ENCODE results near the gene CMTM4. TPM values are rescaled to one million over a fixed set of nuclear protein-coding genes. Genes with fewer than 3 reads are reported as not detected.
A peak's percentile ranks its signal among the peaks of the same experiment; 100 is the strongest.

CMTM4 gene
- total and polyA plus RNA-seq, 4 donors, result 24.3 to 78.0 (median 32.0) TPM

GRCh38 chr16:66661210-66661560 is 35.4 kb downstream of the CMTM4 start:
- no peak overlapping the region for H3K4me3 ChIP-seq
- H3K9ac ChIP-seq (ENCODE audit: insufficient read depth in 1 of 2, low read length in 2 of 2), result no peak overlapping the region
- TF ChIP-seq, protein P1, sequence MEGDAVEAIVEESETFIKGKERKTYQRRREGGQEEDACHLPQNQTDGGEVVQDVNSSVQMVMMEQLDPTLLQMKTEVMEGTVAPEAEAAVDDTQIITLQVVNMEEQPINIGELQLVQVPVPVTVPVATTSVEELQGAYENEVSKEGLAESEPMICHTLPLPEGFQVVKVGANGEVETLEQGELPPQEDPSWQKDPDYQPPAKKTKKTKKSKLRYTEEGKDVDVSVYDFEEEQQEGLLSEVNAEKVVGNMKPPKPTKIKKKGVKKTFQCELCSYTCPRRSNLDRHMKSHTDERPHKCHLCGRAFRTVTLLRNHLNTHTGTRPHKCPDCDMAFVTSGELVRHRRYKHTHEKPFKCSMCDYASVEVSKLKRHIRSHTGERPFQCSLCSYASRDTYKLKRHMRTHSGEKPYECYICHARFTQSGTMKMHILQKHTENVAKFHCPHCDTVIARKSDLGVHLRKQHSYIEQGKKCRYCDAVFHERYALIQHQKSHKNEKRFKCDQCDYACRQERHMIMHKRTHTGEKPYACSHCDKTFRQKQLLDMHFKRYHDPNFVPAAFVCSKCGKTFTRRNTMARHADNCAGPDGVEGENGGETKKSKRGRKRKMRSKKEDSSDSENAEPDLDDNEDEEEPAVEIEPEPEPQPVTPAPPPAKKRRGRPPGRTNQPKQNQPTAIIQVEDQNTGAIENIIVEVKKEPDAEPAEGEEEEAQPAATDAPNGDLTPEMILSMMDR (IDR thresholded peaks at IDR 0.05; ENCODE audit: control extremely low read depth, extremely low read depth), result no peak
- 67 to 72% methylated on average over 4 of the region's 4 CpGs for WGBS, 2 donors
- no peaks in the 10 kb centered on the region for H3K9me3 ChIP-seq (ENCODE audit: control insufficient read depth in 4 of 4, insufficient read depth in 3 of 4, low read length in 3 of 4)
- peaks cover 2 to 17% (median 6%) of the 10 kb centered on the region in 5 donors for H3K4me1 ChIP-seq (ENCODE audit: control insufficient read depth in 5 of 5, insufficient read depth in 5 of 5, low read length in 5 of 5)
- ATAC-seq (ENCODE audit: insufficient read depth, low FRiP score) (no peak), DNase-seq (no peak)
- peak overlapping the region in 1 of 2 donors; percentile 62 for H3K27ac ChIP-seq (ENCODE audit: low read depth in 1 of 2, low read length in 1 of 2)
- H3K27me3 ChIP-seq (ENCODE audit: control insufficient read depth in 3 of 3, insufficient read depth in 3 of 3, low read length in 2 of 3), result no peaks in the 10 kb centered on the region
- H3K36me3 ChIP-seq (ENCODE audit: control insufficient read depth in 4 of 4, insufficient read depth in 4 of 4, low read length in 4 of 4), result peaks cover 0 to 1% (median 0%) of the 10 kb centered on the region in 4 donors

DNA sequence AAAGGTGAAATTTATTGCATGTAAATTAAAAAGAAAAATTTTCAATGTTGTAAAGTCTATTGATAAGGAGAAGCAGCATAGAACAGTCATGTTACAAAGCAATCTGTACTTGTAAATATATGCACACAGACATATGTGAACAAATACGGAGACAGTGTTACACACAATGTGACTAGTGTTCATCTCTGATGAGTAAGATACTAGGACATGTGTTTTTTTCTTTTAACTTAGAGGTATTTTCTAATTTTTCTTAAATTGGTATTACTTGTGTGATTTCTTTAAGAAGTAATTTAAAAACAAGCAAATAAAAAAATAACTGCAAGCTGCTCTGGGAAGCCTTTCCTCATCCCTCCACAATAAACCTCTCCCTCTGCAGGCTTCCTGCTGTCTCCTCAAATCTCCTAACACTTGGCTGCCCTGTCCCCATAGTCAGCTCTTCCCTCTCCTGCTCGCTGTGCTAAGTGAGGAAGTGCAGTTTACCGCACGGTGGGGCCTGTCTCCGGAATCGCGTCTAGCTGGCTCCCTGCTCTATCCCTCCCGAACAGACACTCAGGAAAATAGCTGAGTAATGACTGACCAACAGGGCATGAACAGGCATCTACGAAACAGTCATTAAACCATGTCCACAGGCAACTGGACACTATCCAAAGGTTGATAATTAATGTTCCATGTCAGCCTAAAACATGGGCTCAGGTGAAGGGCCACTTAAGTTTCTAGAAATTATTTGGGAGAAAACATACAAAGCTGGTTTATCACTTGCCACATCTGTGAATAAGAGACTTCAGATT is 35.9 kb downstream of the CMTM4 start:
- DNase-seq (peak; percentile 56 to 80 (median 59)), ATAC-seq (ENCODE audit: insufficient read depth, low FRiP score) (peak; percentile 79)
- peak overlapping the region in 1 of 2 donors; percentile 62 for H3K27ac ChIP-seq (ENCODE audit: low read depth in 1 of 2, low read length in 1 of 2)
- 6 to 9% methylated on average over 9 of the region's 9 CpGs for WGBS, 2 donors
- H3K9me3 ChIP-seq (ENCODE audit: control insufficient read depth in 4 of 4, insufficient read depth in 3 of 4, low read length in 3 of 4), result no peaks in the 10 kb centered on the region
- peaks cover 2 to 17% (median 6%) of the 10 kb centered on the region in 5 donors for H3K4me1 ChIP-seq (ENCODE audit: control insufficient read depth in 5 of 5, insufficient read depth in 5 of 5, low read length in 5 of 5)
- H3K27me3 ChIP-seq (ENCODE audit: control insufficient read depth in 3 of 3, insufficient read depth in 3 of 3, low read length in 2 of 3), result no peaks in the 10 kb centered on the region
- peaks cover 0 to 1% (median 0%) of the 10 kb centered on the region in 4 donors for H3K36me3 ChIP-seq (ENCODE audit: control insufficient read depth in 4 of 4, insufficient read depth in 4 of 4, low read length in 4 of 4)
- TF ChIP-seq, protein P1 (IDR thresholded peaks at IDR 0.05; ENCODE audit: control extremely low read depth, extremely low read depth), result no peak
- H3K4me3 ChIP-seq, result no peak overlapping the region
- no peak overlapping the region for H3K9ac ChIP-seq (ENCODE audit: insufficient read depth in 1 of 2, low read length in 2 of 2)

DNA sequence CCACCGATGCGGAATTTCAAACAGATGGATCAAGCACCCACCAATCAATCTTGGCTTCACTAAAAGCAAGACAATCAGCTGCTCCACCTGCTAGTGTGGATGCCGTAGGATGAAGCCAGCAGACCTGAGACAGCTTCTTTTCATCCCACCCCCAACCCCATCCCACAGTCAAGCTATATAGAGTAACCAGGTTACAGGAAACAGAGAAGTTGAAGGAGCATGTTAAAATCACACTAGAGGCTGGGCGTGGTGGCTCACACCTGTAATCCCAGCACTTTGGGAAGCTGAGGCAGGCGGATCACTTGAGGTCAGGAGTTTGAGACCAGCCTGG is 37.7 kb downstream of the CMTM4 start:
- H3K4me1 ChIP-seq (ENCODE audit: control insufficient read depth in 5 of 5, insufficient read depth in 5 of 5, low read length in 5 of 5), result peaks cover 4 to 17% (median 6%) of the 10 kb centered on the region in 5 donors
- DNase-seq, result no peak
- WGBS, 2 donors, result 88 to 96% methylated on average over 5 of the region's 5 CpGs
- no peaks in the 10 kb centered on the region for H3K36me3 ChIP-seq (ENCODE audit: control insufficient read depth in 4 of 4, insufficient read depth in 4 of 4, low read length in 4 of 4)
- TF ChIP-seq, protein P1 (IDR thresholded peaks at IDR 0.05; ENCODE audit: control extremely low read depth, extremely low read depth), result no peak
- ATAC-seq (ENCODE audit: insufficient read depth, low FRiP score), result no peak
- H3K27me3 ChIP-seq (ENCODE audit: control insufficient read depth in 3 of 3, insufficient read depth in 3 of 3, low read length in 2 of 3), result no peaks in the 10 kb centered on the region
- H3K9ac ChIP-seq (ENCODE audit: insufficient read depth in 1 of 2, low read length in 2 of 2), result no peak overlapping the region
- no peak overlapping the region for H3K27ac ChIP-seq (ENCODE audit: low read depth in 1 of 2, low read length in 1 of 2)
- no peaks in the 10 kb centered on the region for H3K9me3 ChIP-seq (ENCODE audit: control insufficient read depth in 4 of 4, insufficient read depth in 3 of 4, low read length in 3 of 4)
- H3K4me3 ChIP-seq, result no peak overlapping the region

Data from lung (tissue), 12 donors.